GM12865 (cell line): ENCODE data around the gene SEPTIN5.

Source experiments
- DNase-seq: peaks from one replicate; pipeline ENCODE4 v3.0.0; 2010; ENCODE audit warnings: low read depth
- H3K4me3 ChIP-seq: 2 replicates; pipeline ENCODE4 v1.5.1; 2011; ENCODE audit warnings: mild to moderate bottlenecking, low read depth, low read length, control low read depth
- TF ChIP-seq, protein P1 (sequence below): IDR thresholded peaks from 2 replicates; pipeline ENCODE4 v1.5.1; 2011; ENCODE audit warnings: low read length, control low read depth, low read depth, inconsistent platforms; ENCODE audit not compliant: insufficient read depth; ENCODE audit errors: missing control alignments

Gene SEPTIN5

DNA sequence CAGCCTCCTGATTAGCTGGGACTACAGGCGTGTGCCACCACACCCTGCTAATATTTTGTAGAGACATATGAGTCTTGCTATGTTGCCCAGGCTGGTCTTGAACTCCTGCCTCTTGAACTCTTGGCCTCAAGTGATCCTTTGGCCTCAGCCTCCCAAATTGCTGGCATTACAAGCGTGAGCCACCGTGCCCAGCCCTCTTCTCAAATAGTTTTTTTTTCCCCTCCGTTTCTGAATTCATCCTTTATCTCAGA is 58.0 kb downstream of the SEPTIN5 start:
- H3K4me3 ChIP-seq: no peak overlapping the region
- DNase-seq: no peak
- TF ChIP-seq, protein P1, sequence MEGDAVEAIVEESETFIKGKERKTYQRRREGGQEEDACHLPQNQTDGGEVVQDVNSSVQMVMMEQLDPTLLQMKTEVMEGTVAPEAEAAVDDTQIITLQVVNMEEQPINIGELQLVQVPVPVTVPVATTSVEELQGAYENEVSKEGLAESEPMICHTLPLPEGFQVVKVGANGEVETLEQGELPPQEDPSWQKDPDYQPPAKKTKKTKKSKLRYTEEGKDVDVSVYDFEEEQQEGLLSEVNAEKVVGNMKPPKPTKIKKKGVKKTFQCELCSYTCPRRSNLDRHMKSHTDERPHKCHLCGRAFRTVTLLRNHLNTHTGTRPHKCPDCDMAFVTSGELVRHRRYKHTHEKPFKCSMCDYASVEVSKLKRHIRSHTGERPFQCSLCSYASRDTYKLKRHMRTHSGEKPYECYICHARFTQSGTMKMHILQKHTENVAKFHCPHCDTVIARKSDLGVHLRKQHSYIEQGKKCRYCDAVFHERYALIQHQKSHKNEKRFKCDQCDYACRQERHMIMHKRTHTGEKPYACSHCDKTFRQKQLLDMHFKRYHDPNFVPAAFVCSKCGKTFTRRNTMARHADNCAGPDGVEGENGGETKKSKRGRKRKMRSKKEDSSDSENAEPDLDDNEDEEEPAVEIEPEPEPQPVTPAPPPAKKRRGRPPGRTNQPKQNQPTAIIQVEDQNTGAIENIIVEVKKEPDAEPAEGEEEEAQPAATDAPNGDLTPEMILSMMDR: no peak
